Measurements from ENCODE around the gene RFNG. TPM values are rescaled to one million over a fixed set of nuclear protein-coding genes. Genes with fewer than 3 reads are reported as not detected.

RFNG gene
- total RNA-seq, 2 donors from 2014 or later = 39.9 to 45.3 TPM

GRCh38 chr17:82085031-82085861, 33.6 kb upstream of the RFNG start:
- peaks cover 86% of the 10 kb centered on the region for H3K36me3 ChIP-seq

GRCh38 chr17:82084373-82085030, 32.9 kb upstream of the RFNG start:
- no peaks in the 10 kb centered on the region for H3K9me3 ChIP-seq
- no peak for TF ChIP-seq CTCF (IDR thresholded peaks at IDR 0.05)
- H3K4me1 ChIP-seq (ENCODE audit: control insufficient read depth in 1 of 2, low read depth in 2 of 2) = no peaks in the 10 kb centered on the region
- H3K36me3 ChIP-seq = peaks cover 85% of the 10 kb centered on the region
- H3K4me3 ChIP-seq = no peak overlapping the region
- DNase-seq (ENCODE audit: low spot score) (no peak), ATAC-seq (ENCODE audit: insufficient number of reproducible peaks, low FRiP score, low read depth) (no peak)
- no peak overlapping the region for H3K27ac ChIP-seq
- H3K27me3 ChIP-seq (replicated peaks; ENCODE audit: insufficient read depth) = no peaks in the 10 kb centered on the region

More at GRCh38 chr17:82085031-82085861, 33.6 kb upstream of the RFNG start:
- no peak for TF ChIP-seq CTCF (IDR thresholded peaks at IDR 0.05)
- ATAC-seq (ENCODE audit: insufficient number of reproducible peaks, low FRiP score, low read depth) (no peak), DNase-seq (ENCODE audit: low spot score) (no peak)
- Histone ChIP-seq H3K27me3 (replicated peaks; ENCODE audit: insufficient read depth) (no peaks in the 10 kb centered on the region), H3K27ac (no peak overlapping the region), H3K4me1 (ENCODE audit: control insufficient read depth in 1 of 2, low read depth in 2 of 2) (no peaks in the 10 kb centered on the region), H3K9me3 (no peaks in the 10 kb centered on the region), H3K4me3 (no peak overlapping the region)

- Histone ChIP-seq H3K27me3 (replicated peaks; ENCODE audit: insufficient read depth) (no peaks in the 10 kb centered on the region), H3K9me3 (no peaks in the 10 kb centered on the region), H3K27ac (no peak overlapping the region), H3K4me3 (no peak overlapping the region), H3K4me1 (ENCODE audit: control insufficient read depth in 1 of 2, low read depth in 2 of 2) (no peaks in the 10 kb centered on the region), H3K36me3 (peaks cover 82% of the 10 kb centered on the region)
- no peak for ATAC-seq (ENCODE audit: insufficient number of reproducible peaks, low FRiP score, low read depth)
- TF ChIP-seq CTCF (IDR thresholded peaks at IDR 0.05) = no peak
- no peak for DNase-seq (ENCODE audit: low spot score)
Observed at GRCh38 chr17:82083533-82084359, 32.1 kb upstream of the RFNG start.

GRCh38 chr17:82083009-82083408, 31.4 kb upstream of the RFNG start:
- Histone ChIP-seq H3K27me3 (replicated peaks; ENCODE audit: insufficient read depth) (no peaks in the 10 kb centered on the region), H3K36me3 (peaks cover 75% of the 10 kb centered on the region), H3K27ac (no peak overlapping the region), H3K4me3 (no peak overlapping the region), H3K4me1 (ENCODE audit: control insufficient read depth in 1 of 2, low read depth in 2 of 2) (no peaks in the 10 kb centered on the region), H3K9me3 (no peaks in the 10 kb centered on the region)
- DNase-seq (ENCODE audit: low spot score) = no peak
- TF ChIP-seq CTCF (IDR thresholded peaks at IDR 0.05) = no peak
- no peak for ATAC-seq (ENCODE audit: insufficient number of reproducible peaks, low FRiP score, low read depth)

- H3K4me1 ChIP-seq (ENCODE audit: control insufficient read depth in 1 of 2, low read depth in 2 of 2) = no peaks in the 10 kb centered on the region
- DNase-seq (ENCODE audit: low spot score) = no peak
- TF ChIP-seq CTCF (IDR thresholded peaks at IDR 0.05) = no peak
- no peak for ATAC-seq (ENCODE audit: insufficient number of reproducible peaks, low FRiP score, low read depth)
- H3K4me3 ChIP-seq = no peak overlapping the region
- H3K9me3 ChIP-seq = no peaks in the 10 kb centered on the region
- no peaks in the 10 kb centered on the region for H3K27me3 ChIP-seq (replicated peaks; ENCODE audit: insufficient read depth)
- H3K36me3 ChIP-seq = peaks cover 69% of the 10 kb centered on the region
- no peak overlapping the region for H3K27ac ChIP-seq
Observed at GRCh38 chr17:82082456-82082855, 30.8 kb upstream of the RFNG start.

Measured in thoracic aorta (tissue), 2 donors.